ENCODE data around the gene NR3C2.

- TF ChIP-seq CTCF (conservative IDR thresholded peaks at IDR 0.05; ENCODE audit: low read depth in 2 of 2) (no peak), ETS1 (IDR thresholded peaks at IDR 0.05) (no peak), ZNF114 (CRISPR knock-in tag; IDR thresholded peaks at IDR 0.05) (no peak)
Observed at GRCh38 chr4:148081745-148082144, 360.5 kb downstream of the NR3C2 start.
